ENCODE results near the gene TNFRSF8.

GRCh38 chr1:12150456-12151200, 87.5 kb downstream of the TNFRSF8 start:
- TF ChIP-seq CTCF (IDR thresholded peaks at IDR 0.05) (no peak), EP300 (IDR thresholded peaks at IDR 0.05) (peak in 1 of 2 donors; percentile 53)
